ENCODE measurements around the gene CHEK1. TPM values are rescaled to one million over a fixed set of nuclear protein-coding genes. Genes with fewer than 3 reads are reported as not detected.

The CHEK1 gene
- total and polyA plus RNA-seq, 7 experiments from 2014 or later, result 1.2 to 62.6 (median 2.7) TPM

DNA sequence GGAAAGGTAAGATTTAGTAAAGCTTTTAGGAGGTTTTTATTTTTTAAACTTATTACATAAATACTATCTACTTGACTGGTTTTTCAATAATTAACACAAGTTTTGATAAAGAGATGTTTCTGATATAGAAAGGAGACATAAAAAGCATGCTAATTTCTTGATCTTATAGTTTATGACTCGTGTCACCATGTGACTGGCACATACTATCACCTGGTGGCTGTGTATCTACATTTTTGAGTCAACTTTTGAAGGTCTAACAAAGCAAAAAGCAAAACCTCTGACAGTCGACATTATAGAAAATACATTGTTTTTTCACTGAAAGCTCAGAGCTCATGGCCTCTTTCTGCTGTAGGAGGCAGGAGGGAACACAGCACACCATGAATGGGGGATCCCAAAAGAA is 54.9 kb downstream of the CHEK1 start:
- no peak for ATAC-seq
- POLR2A ChIA-PET, result no interaction called here
- H3K9me3 Mint-ChIP-seq, result no peaks in the 10 kb centered on the region

DNA sequence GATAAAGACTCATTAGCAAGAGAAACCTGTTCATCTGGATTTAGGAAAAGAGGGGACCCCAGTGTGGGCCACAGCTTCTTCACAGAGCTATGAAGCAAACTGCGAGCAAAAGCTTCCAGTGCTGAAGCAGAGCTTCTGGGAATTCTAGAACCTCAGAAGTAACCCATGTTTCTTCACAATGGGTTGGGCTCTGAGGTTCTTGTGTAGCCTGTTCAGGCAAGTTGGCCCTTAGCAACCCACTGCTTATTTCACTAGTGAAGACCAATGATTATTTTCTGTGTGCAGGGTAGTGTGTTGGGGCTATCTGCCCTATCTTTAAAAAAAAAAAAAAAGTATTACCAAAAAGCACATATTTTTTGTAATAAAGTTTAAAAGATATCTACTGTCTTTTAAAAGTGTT is 55.8 kb downstream of the CHEK1 start, which contains the start of gene ACRV1:
ACRV1 (minus strand) TSS at position 101 of the 400 bp plus-strand sequence; CDS start at position 34, 67 bp downstream.
- Histone ChIP-seq H3K9me3 (ENCODE audit: control insufficient read depth in 2 of 3, low read length in 3 of 3) (no peaks in the 10 kb centered on the region), H3K4me1 (ENCODE audit: control insufficient read depth in 2 of 2, insufficient read depth in 2 of 2, low read length in 2 of 2) (no peaks in the 10 kb centered on the region), H3K36me3 (ENCODE audit: control insufficient read depth in 2 of 3, insufficient read depth in 3 of 3, low read length in 3 of 3) (no peaks in the 10 kb centered on the region), H3K27ac (ENCODE audit: low read depth, low read length) (no peak within 1 kb of the TSS), H3K4me3 (ENCODE audit: low read length) (no peak within 1 kb of the TSS), H3K27me3 (ENCODE audit: control insufficient read depth in 2 of 2, insufficient read depth in 2 of 2, low read length in 2 of 2) (no peaks in the 10 kb centered on the region)
- H3K4me1 Mint-ChIP-seq, result no peaks in the 10 kb centered on the region
- no peaks in the 10 kb centered on the region for H3K27me3 Mint-ChIP-seq
- H3K36me3 Mint-ChIP-seq, result peaks cover 0 to 14% (median 0%) of the 10 kb centered on the region in 5 donors
- DNase-seq, result no peak
- ChIA-PET CTCF (interaction anchor here (1.1 kb wide), 1 partner anchor 10 kb away, joined by 3 read pairs; no protein-coding TSS in a partner anchor), POLR2A (no interaction called here)
- ATAC-seq, result no peak
- no peaks in the 10 kb centered on the region for H3K9me3 Mint-ChIP-seq
- H3K27ac Mint-ChIP-seq, result no peak within 1 kb of the TSS
- H3K4me3 Mint-ChIP-seq, result no peak within 1 kb of the TSS
- intact Hi-C loops (cut with micrococcal nuclease), result no loop called here

More for the DNA sequence above, 54.9 kb downstream of the CHEK1 start:
- intact Hi-C loops (cut with micrococcal nuclease), result loop anchor here in 1 of 2 donors (1.0 kb wide), 1 partner anchor 54 kb away; no protein-coding TSS in a partner anchor
- Mint-ChIP-seq H3K36me3 (peaks cover 0 to 12% (median 0%) of the 10 kb centered on the region in 5 donors), H3K4me1 (no peaks in the 10 kb centered on the region), H3K27me3 (no peaks in the 10 kb centered on the region), H3K27ac (no peak overlapping the region), H3K4me3 (no peak overlapping the region)
- H3K36me3 ChIP-seq (ENCODE audit: control insufficient read depth in 2 of 3, insufficient read depth in 3 of 3, low read length in 3 of 3), result no peaks in the 10 kb centered on the region
- no peak for DNase-seq
- H3K4me3 ChIP-seq (ENCODE audit: low read length), result no peak overlapping the region
- no peaks in the 10 kb centered on the region for H3K27me3 ChIP-seq (ENCODE audit: control insufficient read depth in 2 of 2, insufficient read depth in 2 of 2, low read length in 2 of 2)
- no peaks in the 10 kb centered on the region for H3K9me3 ChIP-seq (ENCODE audit: control insufficient read depth in 2 of 3, low read length in 3 of 3)
- H3K27ac ChIP-seq (ENCODE audit: low read depth, low read length), result no peak overlapping the region
- H3K4me1 ChIP-seq (ENCODE audit: control insufficient read depth in 2 of 2, insufficient read depth in 2 of 2, low read length in 2 of 2), result no peaks in the 10 kb centered on the region
- CTCF ChIA-PET, result interaction anchor here (0.8 to 1.1 kb wide), 2 partner anchors 10 to 380 kb away, joined by 3 read pairs; no protein-coding TSS in a partner anchor

DNA sequence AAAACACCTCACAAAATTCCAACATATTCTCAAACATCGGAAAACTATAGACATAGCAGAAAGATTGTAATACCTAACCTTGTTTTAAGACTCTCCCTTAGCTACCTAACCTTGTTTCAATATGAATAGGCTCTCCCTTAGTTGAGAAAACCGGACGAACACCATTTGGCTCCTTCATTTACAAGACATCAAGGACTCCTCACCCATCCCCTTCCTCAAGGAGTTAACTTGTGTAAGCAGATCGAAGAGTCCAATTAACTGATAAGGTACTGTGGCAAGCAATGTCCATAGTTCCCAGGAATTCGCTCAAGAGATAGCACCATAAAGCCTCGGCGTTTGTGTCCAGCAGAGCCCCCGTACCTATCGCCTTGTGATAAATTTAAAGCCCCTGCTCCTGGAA is 60.3 kb downstream of the CHEK1 start:
- Mint-ChIP-seq H3K4me1 (no peaks in the 10 kb centered on the region), H3K27me3 (no peaks in the 10 kb centered on the region), H3K4me3 (no peak overlapping the region), H3K9me3 (no peaks in the 10 kb centered on the region), H3K36me3 (peaks cover 0 to 1% (median 0%) of the 10 kb centered on the region in 5 donors), H3K27ac (no peak overlapping the region)
- intact Hi-C loops (cut with micrococcal nuclease), result no loop called here
- ATAC-seq (no peak), DNase-seq (no peak)
- ChIA-PET CTCF (no interaction called here), POLR2A (no interaction called here)
- Histone ChIP-seq H3K27ac (ENCODE audit: low read depth, low read length) (no peak overlapping the region), H3K27me3 (ENCODE audit: control insufficient read depth in 2 of 2, insufficient read depth in 2 of 2, low read length in 2 of 2) (no peaks in the 10 kb centered on the region), H3K9me3 (ENCODE audit: control insufficient read depth in 2 of 3, low read length in 3 of 3) (no peaks in the 10 kb centered on the region), H3K36me3 (ENCODE audit: control insufficient read depth in 2 of 3, insufficient read depth in 3 of 3, low read length in 3 of 3) (no peaks in the 10 kb centered on the region), H3K4me1 (ENCODE audit: control insufficient read depth in 2 of 2, insufficient read depth in 2 of 2, low read length in 2 of 2) (no peaks in the 10 kb centered on the region), H3K4me3 (ENCODE audit: low read length) (no peak overlapping the region)

DNA sequence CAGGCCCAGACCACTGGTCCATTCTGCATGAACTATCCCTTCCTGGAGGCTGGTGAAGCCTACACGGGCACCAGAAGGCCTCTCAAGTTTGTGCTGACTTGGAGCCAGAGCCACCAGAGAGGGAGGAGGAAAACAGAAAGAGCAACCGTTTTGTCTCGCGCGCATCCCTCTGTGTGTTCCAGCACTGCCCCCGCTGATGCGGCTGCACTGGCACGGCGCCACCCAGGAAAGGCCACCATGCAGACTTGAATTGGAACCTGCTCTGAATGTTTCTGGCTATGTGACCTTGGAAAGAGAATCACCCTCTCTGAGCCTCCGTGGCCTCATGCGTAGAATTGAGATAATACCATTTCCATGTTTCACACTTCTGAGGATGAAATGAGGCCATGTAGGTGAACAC is 63.1 kb downstream of the CHEK1 start:
- no peaks in the 10 kb centered on the region for H3K27me3 Mint-ChIP-seq
- no peaks in the 10 kb centered on the region for H3K9me3 Mint-ChIP-seq
- no peak overlapping the region for H3K4me3 Mint-ChIP-seq
- H3K27me3 ChIP-seq (ENCODE audit: control insufficient read depth in 2 of 2, insufficient read depth in 2 of 2, low read length in 2 of 2), result no peaks in the 10 kb centered on the region
- H3K9me3 ChIP-seq (ENCODE audit: control insufficient read depth in 2 of 3, low read length in 3 of 3), result no peaks in the 10 kb centered on the region
- POLR2A ChIA-PET, result no interaction called here
- no peak for ATAC-seq
- H3K27ac ChIP-seq (ENCODE audit: low read depth, low read length), result no peak overlapping the region
- H3K4me3 ChIP-seq (ENCODE audit: low read length), result no peak overlapping the region
- CTCF ChIA-PET, result no interaction called here
- H3K27ac Mint-ChIP-seq, result no peak overlapping the region
- peaks cover 0 to 1% (median 0%) of the 10 kb centered on the region in 5 donors for H3K36me3 Mint-ChIP-seq
- no peak for DNase-seq
- no peaks in the 10 kb centered on the region for H3K36me3 ChIP-seq (ENCODE audit: control insufficient read depth in 2 of 3, insufficient read depth in 3 of 3, low read length in 3 of 3)
- no peaks in the 10 kb centered on the region for H3K4me1 ChIP-seq (ENCODE audit: control insufficient read depth in 2 of 2, insufficient read depth in 2 of 2, low read length in 2 of 2)
- no peaks in the 10 kb centered on the region for H3K4me1 Mint-ChIP-seq
- intact Hi-C loops (cut with micrococcal nuclease), result no loop called here

DNA sequence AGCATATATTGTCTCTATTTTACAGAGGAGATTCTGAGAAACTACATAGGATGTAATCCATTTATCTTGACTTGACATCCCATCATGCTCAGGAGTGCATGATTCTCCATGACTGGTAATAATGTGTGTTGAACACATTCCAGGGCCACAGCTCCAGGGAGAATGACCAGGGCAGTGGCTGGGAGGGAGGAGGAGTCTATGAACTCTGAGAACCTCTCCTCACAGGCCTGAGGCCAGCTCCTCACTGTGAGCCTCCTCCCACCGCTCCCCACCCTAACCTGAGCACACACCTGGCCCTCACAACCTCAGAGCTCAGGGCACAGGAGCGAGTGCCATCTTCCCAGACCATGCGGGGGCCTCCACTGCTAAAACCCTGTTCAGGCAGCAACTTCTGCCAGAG is 63.7 kb downstream of the CHEK1 start:
- peaks cover 0 to 4% (median 0%) of the 10 kb centered on the region in 5 donors for H3K27me3 Mint-ChIP-seq
- CTCF ChIA-PET, result no interaction called here

DNA sequence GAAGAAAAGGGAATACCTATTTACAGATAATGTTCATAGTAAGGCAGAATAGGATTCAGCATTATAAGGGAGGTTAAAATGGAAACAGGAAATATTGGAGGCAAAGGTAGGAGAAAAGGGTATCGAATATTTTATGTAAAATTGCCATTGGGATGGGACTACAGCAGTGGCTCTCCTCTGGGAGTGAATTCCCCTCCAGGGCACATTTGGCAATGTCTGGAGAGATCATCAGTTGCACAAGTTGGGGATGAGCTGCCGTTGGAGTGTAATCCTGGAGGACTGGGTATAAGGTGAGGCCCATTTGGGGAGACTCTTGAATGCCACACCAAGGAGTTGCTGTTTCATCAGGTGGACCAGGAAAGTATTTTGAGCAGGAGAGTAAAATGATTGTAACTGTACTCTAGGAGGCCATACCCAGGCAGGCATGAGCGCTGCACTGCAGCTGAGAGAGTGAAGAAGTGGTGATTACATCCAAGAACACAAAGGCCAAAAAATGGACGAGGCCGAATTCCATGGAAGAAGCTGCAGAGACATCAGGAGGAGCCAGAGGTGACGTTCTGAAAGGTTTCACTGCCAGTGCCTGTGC is 64.4 kb downstream of the CHEK1 start:
- ChIA-PET POLR2A (no interaction called here), CTCF (no interaction called here)
- Histone ChIP-seq H3K27ac (ENCODE audit: low read depth, low read length) (no peak overlapping the region), H3K4me3 (ENCODE audit: low read length) (no peak overlapping the region), H3K36me3 (ENCODE audit: control insufficient read depth in 2 of 3, insufficient read depth in 3 of 3, low read length in 3 of 3) (no peaks in the 10 kb centered on the region), H3K9me3 (ENCODE audit: control insufficient read depth in 2 of 3, low read length in 3 of 3) (no peaks in the 10 kb centered on the region), H3K4me1 (ENCODE audit: control insufficient read depth in 2 of 2, insufficient read depth in 2 of 2, low read length in 2 of 2) (no peaks in the 10 kb centered on the region), H3K27me3 (ENCODE audit: control insufficient read depth in 2 of 2, insufficient read depth in 2 of 2, low read length in 2 of 2) (no peaks in the 10 kb centered on the region)
- ATAC-seq, result no peak
- H3K4me3 Mint-ChIP-seq, result no peak overlapping the region
- no peak overlapping the region for H3K27ac Mint-ChIP-seq
- no peak for DNase-seq
- intact Hi-C loops (cut with micrococcal nuclease), result no loop called here
- H3K4me1 Mint-ChIP-seq, result no peaks in the 10 kb centered on the region
- no peaks in the 10 kb centered on the region for H3K9me3 Mint-ChIP-seq
- peaks cover 0 to 8% (median 0%) of the 10 kb centered on the region in 5 donors for H3K27me3 Mint-ChIP-seq
- H3K36me3 Mint-ChIP-seq, result peaks cover 0 to 1% (median 0%) of the 10 kb centered on the region in 5 donors

More for the DNA sequence above, 63.7 kb downstream of the CHEK1 start:
- Histone ChIP-seq H3K27ac (ENCODE audit: low read depth, low read length) (no peak overlapping the region), H3K36me3 (ENCODE audit: control insufficient read depth in 2 of 3, insufficient read depth in 3 of 3, low read length in 3 of 3) (no peaks in the 10 kb centered on the region), H3K4me1 (ENCODE audit: control insufficient read depth in 2 of 2, insufficient read depth in 2 of 2, low read length in 2 of 2) (no peaks in the 10 kb centered on the region), H3K9me3 (ENCODE audit: control insufficient read depth in 2 of 3, low read length in 3 of 3) (no peaks in the 10 kb centered on the region), H3K4me3 (ENCODE audit: low read length) (no peak overlapping the region), H3K27me3 (ENCODE audit: control insufficient read depth in 2 of 2, insufficient read depth in 2 of 2, low read length in 2 of 2) (no peaks in the 10 kb centered on the region)
- intact Hi-C loops (cut with micrococcal nuclease), result no loop called here
- POLR2A ChIA-PET, result no interaction called here
- no peak overlapping the region for H3K4me3 Mint-ChIP-seq
- peaks cover 0 to 1% (median 0%) of the 10 kb centered on the region in 5 donors for H3K36me3 Mint-ChIP-seq
- no peaks in the 10 kb centered on the region for H3K4me1 Mint-ChIP-seq
- H3K27ac Mint-ChIP-seq, result no peak overlapping the region
- ATAC-seq, result no peak
- H3K9me3 Mint-ChIP-seq, result no peaks in the 10 kb centered on the region
- DNase-seq, result no peak

DNA sequence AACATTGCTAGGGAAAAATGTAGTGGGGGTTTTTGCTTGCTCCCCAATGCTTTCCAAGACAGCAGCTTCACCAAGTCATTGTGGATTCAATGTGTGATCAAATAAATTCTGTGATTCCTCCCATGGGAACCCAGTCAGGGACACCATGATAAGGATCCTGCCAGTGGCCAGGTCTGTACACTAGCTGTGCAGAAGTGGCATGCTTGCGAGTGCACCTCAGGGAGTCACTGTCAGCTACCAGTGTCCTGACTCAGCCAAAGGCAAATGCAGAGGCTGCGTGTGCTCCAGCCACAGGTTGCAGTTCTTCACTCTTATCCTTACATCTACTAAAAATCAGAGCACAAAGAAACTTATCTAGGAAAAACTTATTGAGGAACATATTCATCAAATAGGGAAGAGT is 65.0 kb downstream of the CHEK1 start:
- no peak overlapping the region for H3K4me3 ChIP-seq (ENCODE audit: low read length)
- peaks cover 0 to 1% (median 0%) of the 10 kb centered on the region in 5 donors for H3K36me3 Mint-ChIP-seq
- intact Hi-C loops (cut with micrococcal nuclease), result no loop called here

More for the DNA sequence above, 65.0 kb downstream of the CHEK1 start:
- H3K4me1 ChIP-seq (ENCODE audit: control insufficient read depth in 2 of 2, insufficient read depth in 2 of 2, low read length in 2 of 2), result no peaks in the 10 kb centered on the region
- peaks cover 0 to 8% (median 0%) of the 10 kb centered on the region in 5 donors for H3K27me3 Mint-ChIP-seq
- H3K27me3 ChIP-seq (ENCODE audit: control insufficient read depth in 2 of 2, insufficient read depth in 2 of 2, low read length in 2 of 2), result no peaks in the 10 kb centered on the region
- H3K4me3 Mint-ChIP-seq, result no peak overlapping the region
- no peaks in the 10 kb centered on the region for H3K9me3 ChIP-seq (ENCODE audit: control insufficient read depth in 2 of 3, low read length in 3 of 3)
- no peak for ATAC-seq
- ChIA-PET CTCF (no interaction called here), POLR2A (no interaction called here)
- H3K4me1 Mint-ChIP-seq, result no peaks in the 10 kb centered on the region
- DNase-seq, result no peak
- no peaks in the 10 kb centered on the region for H3K36me3 ChIP-seq (ENCODE audit: control insufficient read depth in 2 of 3, insufficient read depth in 3 of 3, low read length in 3 of 3)
- no peak overlapping the region for H3K27ac ChIP-seq (ENCODE audit: low read depth, low read length)
- no peak overlapping the region for H3K27ac Mint-ChIP-seq
- no peaks in the 10 kb centered on the region for H3K9me3 Mint-ChIP-seq
